Mesenchymal stem cell (in vitro differentiated cells and primary cell): ENCODE results near the gene LSM4.

ENCODE experiments used
- DNase-seq: peaks from one replicate; pipeline ENCODE4 v3.0.0-alpha.2; 2013
- H2AFZ ChIP-seq: one replicate; pipeline ENCODE4 v1.6.1; 2013; ENCODE audit warnings: low read depth, mild to moderate bottlenecking, control low read depth, inconsistent platforms, low read length, moderate library complexity
- H2AK5ac ChIP-seq: 2 replicates; pipeline ENCODE4 v1.6.1; 2013; ENCODE audit warnings: low read length, moderate library complexity, mild to moderate bottlenecking, inconsistent platforms; ENCODE audit not compliant: severe bottlenecking
- H2BK120ac ChIP-seq: one replicate; pipeline ENCODE4 v1.6.1; 2013; ENCODE audit warnings: low read depth, mild to moderate bottlenecking, inconsistent platforms, low read length, moderate library complexity
- H2BK12ac ChIP-seq, 2 experiments: one replicate each; pipeline ENCODE4 v1.6.1; 2013; ENCODE audit warnings: inconsistent platforms in 2 of 2, low read length in 2 of 2, mild to moderate bottlenecking in 2 of 2, moderate library complexity in 2 of 2, control low read depth in 1 of 2
- H2BK15ac ChIP-seq: one replicate; pipeline ENCODE4 v1.6.1; 2013; ENCODE audit warnings: mild to moderate bottlenecking, low read depth, inconsistent platforms; ENCODE audit not compliant: poor library complexity, severe bottlenecking
- H2BK5ac ChIP-seq: 2 replicates; pipeline ENCODE4 v1.6.1; 2013; ENCODE audit warnings: low read depth, mild to moderate bottlenecking, low read length, control low read depth, inconsistent platforms; ENCODE audit not compliant: poor library complexity, severe bottlenecking
- H3K14ac ChIP-seq, 2 experiments: one replicate each; pipeline ENCODE4 v1.6.1; 2013; ENCODE audit warnings: inconsistent platforms in 2 of 2, low read length in 2 of 2, control low read depth in 1 of 2, mild to moderate bottlenecking in 1 of 2, moderate library complexity in 1 of 2
- H3K18ac ChIP-seq, 2 experiments: one replicate each; pipeline ENCODE4 v1.6.1; 2013; ENCODE audit warnings: inconsistent platforms in 2 of 2, low read length in 2 of 2, control low read depth in 1 of 2, low read depth in 1 of 2, mild to moderate bottlenecking in 1 of 2
- H3K23ac ChIP-seq, 2 experiments: one replicate each; pipeline ENCODE4 v1.6.1; 2013; ENCODE audit warnings: inconsistent platforms in 2 of 2, low read length in 2 of 2, mild to moderate bottlenecking in 2 of 2, moderate library complexity in 2 of 2, control low read depth in 1 of 2
- H3K27ac ChIP-seq: 2 replicates; pipeline ENCODE4 v1.5.1; 2013; ENCODE audit warnings: mild to moderate bottlenecking, moderate library complexity, low read length, control low read depth, inconsistent platforms; ENCODE audit not compliant: poor library complexity, severe bottlenecking
- H3K27me3 ChIP-seq, 2 experiments: 2 replicates each; pipeline versions ENCODE4 v1.6.1 to v1.7.0; 2013; ENCODE audit warnings: low read length in 2 of 2, mild to moderate bottlenecking in 2 of 2, moderate library complexity in 2 of 2, control low read depth in 1 of 2, inconsistent platforms in 1 of 2; ENCODE audit not compliant: control insufficient read depth in 1 of 2, insufficient read depth in 1 of 2
- H3K36me3 ChIP-seq, 2 experiments: 2 replicates each; pipeline versions ENCODE4 v1.6.1 to v1.7.0; 2013; ENCODE audit warnings: low read length in 2 of 2, control low read depth in 1 of 2, inconsistent platforms in 1 of 2, low read depth in 1 of 2, mild to moderate bottlenecking in 1 of 2; ENCODE audit not compliant: insufficient read depth in 2 of 2, control insufficient read depth in 1 of 2
- H3K4ac ChIP-seq, 2 experiments: one replicate each; pipeline ENCODE4 v1.6.1; 2013; ENCODE audit warnings: inconsistent platforms in 2 of 2, low read length in 2 of 2, mild to moderate bottlenecking in 2 of 2, moderate library complexity in 2 of 2, control low read depth in 1 of 2, low read depth in 1 of 2
- H3K4me1 ChIP-seq: 2 replicates; pipeline ENCODE4 v1.6.1; 2013; ENCODE audit warnings: low read depth, low read length, control low read depth; ENCODE audit not compliant: control insufficient read depth, insufficient read depth
- H3K4me2 ChIP-seq: 2 replicates; pipeline ENCODE4 v1.6.1; 2013; ENCODE audit warnings: low read length, mild to moderate bottlenecking, inconsistent platforms; ENCODE audit not compliant: poor library complexity, severe bottlenecking
- H3K4me3 ChIP-seq, 2 experiments: 2 replicates each; pipeline versions ENCODE4 v1.5.1 to v1.7.0; 2013; ENCODE audit warnings: low read length in 2 of 2, mild to moderate bottlenecking in 2 of 2, control low read depth in 1 of 2, low read depth in 1 of 2; ENCODE audit not compliant: insufficient read depth in 1 of 2
- H3K79me1 ChIP-seq: replicated peaks from 2 replicates; pipeline ENCODE4 v1.6.1; 2013; ENCODE audit warnings: mild to moderate bottlenecking, control low read depth, low read length, inconsistent platforms; ENCODE audit not compliant: poor library complexity, severe bottlenecking
- H3K9ac ChIP-seq: 2 replicates; pipeline ENCODE4 v1.7.0; 2013; ENCODE audit warnings: mild to moderate bottlenecking, low read length, moderate library complexity
- H3K9me3 ChIP-seq: 2 replicates; pipeline ENCODE4 v1.7.0; 2013; ENCODE audit warnings: mild to moderate bottlenecking, low read length; ENCODE audit not compliant: control insufficient read depth
- H4K8ac ChIP-seq: one replicate; pipeline ENCODE4 v1.6.1; 2013; ENCODE audit warnings: inconsistent platforms, mild to moderate bottlenecking, low read length, moderate library complexity
- H4K91ac ChIP-seq: one replicate; pipeline ENCODE4 v1.6.1; 2013; ENCODE audit warnings: mild to moderate bottlenecking, low read length, inconsistent platforms
- WGBS: methylation state at CpG from one replicate; pipeline ENCODE4 v1.1.7; 2013; ENCODE audit warnings: mixed read lengths; 5-methylcytosine and 5-hydroxymethylcytosine counted together

Gene LSM4

GRCh38 chr19:18301718-18302111, 21.2 kb downstream of the LSM4 start:
- H3K4ac ChIP-seq: peak overlapping the region in 1 of 2 experiments; percentile 66
- no peak overlapping the region for H2AFZ ChIP-seq
- H2BK15ac ChIP-seq: no peak overlapping the region
- peak overlapping the region; percentile 23 for H4K91ac ChIP-seq
- H3K27ac ChIP-seq: no peak overlapping the region
- peaks cover 2% of the 10 kb centered on the region for H3K79me1 ChIP-seq
- peak overlapping the region; percentile 55 for H4K8ac ChIP-seq
- peak overlapping the region; percentile 10 for H3K9ac ChIP-seq
- no peak overlapping the region for H3K14ac ChIP-seq
- H3K18ac ChIP-seq: peak overlapping the region in 1 of 2 experiments; percentile 82
- no peak for DNase-seq
- peaks cover 42% of the 10 kb centered on the region for H3K4me1 ChIP-seq
- no peak overlapping the region for H3K4me3 ChIP-seq
- 100% methylated on average over 3 of the region's 4 CpGs for WGBS
- H3K23ac ChIP-seq: no peak overlapping the region
- no peaks in the 10 kb centered on the region for H3K9me3 ChIP-seq
- peak overlapping the region; percentile 0 to 81 for H2BK12ac ChIP-seq
- no peak overlapping the region for H2BK120ac ChIP-seq
- H2AK5ac ChIP-seq: peak overlapping the region; percentile 11
- no peak overlapping the region for H3K4me2 ChIP-seq
- peaks cover 5 to 14% of the 10 kb centered on the region in 2 experiments for H3K36me3 ChIP-seq
- no peak overlapping the region for H2BK5ac ChIP-seq
- no peaks in the 10 kb centered on the region for H3K27me3 ChIP-seq

DNA sequence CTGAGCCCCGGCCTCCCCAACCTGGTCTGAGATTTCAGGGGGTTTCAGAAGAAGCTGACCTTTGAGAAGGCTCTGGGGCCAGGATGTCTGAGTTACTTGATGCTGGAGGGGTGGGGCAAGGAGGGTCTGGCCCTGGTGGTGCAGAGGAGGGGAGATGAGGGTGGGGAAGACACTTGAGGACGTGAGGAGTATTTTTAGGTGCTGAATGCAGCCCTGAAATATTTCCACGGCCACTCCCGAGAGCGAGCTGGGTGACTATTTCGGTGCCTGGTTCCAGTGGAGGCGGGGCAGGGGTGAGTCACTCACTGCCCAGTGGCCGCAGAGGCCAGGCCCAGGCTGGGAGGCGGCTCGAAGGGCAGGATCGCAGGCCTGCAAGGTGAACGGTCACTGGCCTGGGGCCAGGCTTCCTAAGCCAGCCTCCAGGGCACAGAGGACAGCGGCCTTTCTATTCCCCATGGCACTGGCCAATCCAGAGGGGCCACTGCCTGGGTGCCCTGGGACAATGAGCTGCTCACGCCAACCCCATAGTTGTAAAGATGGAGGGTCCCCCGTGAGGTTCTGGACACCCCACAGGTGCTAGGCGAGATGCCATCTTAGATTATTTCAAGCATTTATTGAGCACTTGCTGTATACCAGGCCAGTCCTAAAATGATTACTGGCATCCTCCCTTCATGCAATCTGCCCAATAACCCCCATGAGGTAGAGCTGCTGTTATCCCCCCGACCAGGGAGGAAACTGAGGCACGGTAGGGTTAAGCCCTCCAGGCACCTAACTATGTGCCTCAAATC, 21.8 kb downstream of the LSM4 start:
- Histone ChIP-seq H2BK12ac (peak overlapping the region; percentile 50 to 81), H3K18ac (peak overlapping the region; percentile 74 to 82), H4K8ac (peak overlapping the region; percentile 82), H3K23ac (peak overlapping the region in 1 of 2 experiments; percentile 17), H3K79me1 (peaks cover 2% of the 10 kb centered on the region), H2BK15ac (peak overlapping the region; percentile 23), H3K4me3 (no peak overlapping the region), H2BK120ac (peak overlapping the region; percentile 87), H2AK5ac (peak overlapping the region; percentile 49), H3K4ac (peak overlapping the region; percentile 7 to 66), H3K9me3 (no peaks in the 10 kb centered on the region), H3K4me1 (peaks cover 40% of the 10 kb centered on the region), H3K14ac (no peak overlapping the region), H3K27me3 (no peaks in the 10 kb centered on the region), H3K4me2 (no peak overlapping the region), H2AFZ (peak overlapping the region; percentile 8), H4K91ac (peak overlapping the region; percentile 34), H3K9ac (peak overlapping the region; percentile 78), H2BK5ac (no peak overlapping the region), H3K36me3 (peaks cover 3 to 8% of the 10 kb centered on the region in 2 experiments), H3K27ac (no peak overlapping the region)
- 37% methylated on average over 18 of the region's 18 CpGs for WGBS
- peak; percentile 80 for DNase-seq

- H3K18ac ChIP-seq: no peak overlapping the region
- H3K79me1 ChIP-seq: no peaks in the 10 kb centered on the region
- H2BK120ac ChIP-seq: no peak overlapping the region
- H3K23ac ChIP-seq: no peak overlapping the region
- peaks cover 0 to 3% of the 10 kb centered on the region in 2 experiments for H3K36me3 ChIP-seq
- no peak overlapping the region for H3K27ac ChIP-seq
- H3K4me3 ChIP-seq: no peak overlapping the region
- WGBS: 96% methylated on average over 4 of the region's 9 CpGs
- no peak overlapping the region for H2BK12ac ChIP-seq
- H3K4me1 ChIP-seq: peaks cover 27% of the 10 kb centered on the region
- no peak overlapping the region for H3K9ac ChIP-seq
- H3K4ac ChIP-seq: no peak overlapping the region
- no peaks in the 10 kb centered on the region for H3K27me3 ChIP-seq
- H2AFZ ChIP-seq: no peak overlapping the region
- H2BK5ac ChIP-seq: no peak overlapping the region
- no peak overlapping the region for H3K4me2 ChIP-seq
- no peaks in the 10 kb centered on the region for H3K9me3 ChIP-seq
- H2AK5ac ChIP-seq: no peak overlapping the region
- H4K91ac ChIP-seq: no peak overlapping the region
- no peak overlapping the region for H4K8ac ChIP-seq
- no peak overlapping the region for H2BK15ac ChIP-seq
- H3K14ac ChIP-seq: no peak overlapping the region
- no peak for DNase-seq
Observed at GRCh38 chr19:18299654-18300053, 23.2 kb downstream of the LSM4 start.

GRCh38 chr19:18298601-18299000, 24.3 kb downstream of the LSM4 start:
- H3K4ac ChIP-seq: no peak overlapping the region
- H3K4me1 ChIP-seq: peaks cover 30% of the 10 kb centered on the region
- H3K23ac ChIP-seq: no peak overlapping the region
- no peak overlapping the region for H3K18ac ChIP-seq
- H2BK120ac ChIP-seq: no peak overlapping the region
- no peaks in the 10 kb centered on the region for H3K9me3 ChIP-seq
- no peak overlapping the region for H2BK12ac ChIP-seq
- no peak overlapping the region for H2AFZ ChIP-seq
- H3K4me3 ChIP-seq: no peak overlapping the region
- H3K27me3 ChIP-seq: no peaks in the 10 kb centered on the region
- DNase-seq: peak; percentile 43
- 65% methylated on average over 3 of the region's 6 CpGs for WGBS
- no peak overlapping the region for H2BK5ac ChIP-seq
- H3K79me1 ChIP-seq: no peaks in the 10 kb centered on the region
- no peak overlapping the region for H3K9ac ChIP-seq
- H4K91ac ChIP-seq: no peak overlapping the region
- H4K8ac ChIP-seq: no peak overlapping the region
- H2BK15ac ChIP-seq: no peak overlapping the region
- no peak overlapping the region for H3K14ac ChIP-seq
- H3K27ac ChIP-seq: no peak overlapping the region
- H3K4me2 ChIP-seq: no peak overlapping the region
- H2AK5ac ChIP-seq: no peak overlapping the region
- H3K36me3 ChIP-seq: peaks cover 0 to 3% of the 10 kb centered on the region in 2 experiments
